GM10266 (cell line): Measurements from ENCODE around the gene GALNT12.

Experiments used
- DNase-seq: peaks from one replicate; pipeline ENCODE4 v3.0.0; 2012; ENCODE audit errors: extremely low spot score
- CTCF ChIP-seq: IDR thresholded peaks from 2 replicates; pipeline ENCODE4 v1.5.1; 2012; ENCODE audit warnings: mild to moderate bottlenecking, low read depth; ENCODE audit not compliant: control insufficient read depth, insufficient read depth; ENCODE audit errors: missing control alignments

The GALNT12 gene

GRCh38 chr9:98869078-98869745 lies 61.7 kb downstream of the GALNT12 start:
- TF ChIP-seq CTCF = no peak
- no peak for DNase-seq

DNA sequence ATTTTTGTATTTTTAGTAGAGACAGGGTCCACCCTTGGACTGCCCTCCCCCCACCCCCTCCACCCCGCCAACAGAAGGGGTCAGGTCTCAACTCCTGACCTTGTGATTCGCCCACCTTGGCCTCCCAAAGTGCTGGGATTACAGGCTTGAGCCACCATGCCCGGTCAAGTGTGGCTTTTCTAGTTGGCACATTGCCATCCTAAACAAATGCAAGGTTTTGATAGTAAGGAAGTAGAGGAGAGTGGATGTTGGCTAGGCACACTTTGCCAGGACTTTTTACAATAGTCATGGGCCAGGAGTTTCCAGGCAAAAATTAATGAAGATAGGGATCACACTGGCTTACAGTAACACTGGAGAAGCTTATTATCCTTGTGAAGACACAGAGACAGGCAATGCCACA lies 62.4 kb downstream of the GALNT12 start:
- TF ChIP-seq CTCF = no peak
- DNase-seq = no peak

GRCh38 chr9:98870782-98871557 lies 63.5 kb downstream of the GALNT12 start:
- DNase-seq = no peak
- TF ChIP-seq CTCF = no peak

- no peak for TF ChIP-seq CTCF
- no peak for DNase-seq
Observed at GRCh38 chr9:98871558-98872065, 64.1 kb downstream of the GALNT12 start.

- DNase-seq = no peak
Observed at GRCh38 chr9:98873526-98873925, 66.1 kb downstream of the GALNT12 start.

DNA sequence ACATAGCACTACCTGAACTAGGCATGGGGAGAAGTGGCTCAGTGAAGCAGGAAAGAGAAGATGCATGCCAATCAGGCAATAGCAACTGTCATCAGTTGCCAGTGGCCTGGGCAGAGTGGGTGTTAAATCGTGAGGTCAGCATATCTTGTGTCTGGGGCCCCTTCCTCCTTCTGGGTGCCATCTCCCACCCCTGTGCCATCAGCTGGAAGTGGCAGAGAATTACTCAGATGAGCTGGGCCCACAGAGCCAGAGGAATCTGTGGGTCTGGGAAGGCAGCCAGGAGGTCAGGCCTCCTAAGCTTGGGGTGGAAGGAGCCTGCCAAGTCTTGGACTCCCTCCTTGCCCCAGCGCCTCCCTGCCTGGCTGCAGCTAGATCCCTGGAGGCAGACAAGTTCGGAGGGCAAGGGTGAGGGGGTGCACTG lies 66.5 kb downstream of the GALNT12 start:
- no peak for DNase-seq
- TF ChIP-seq CTCF = no peak

More at GRCh38 chr9:98873526-98873925, 66.1 kb downstream of the GALNT12 start:
- TF ChIP-seq CTCF = no peak

- no peak for TF ChIP-seq CTCF
- DNase-seq = no peak
Observed at GRCh38 chr9:98874721-98875255, 67.3 kb downstream of the GALNT12 start.
